ENCODE measurements around the gene UTF1.

The UTF1 gene

GRCh38 chr10:133266056-133266795 lies 36.2 kb downstream of the UTF1 start:
- no peak for DNase-seq

GRCh38 chr10:133267293-133267692 lies 37.3 kb downstream of the UTF1 start:
- no peak for DNase-seq

GRCh38 chr10:133267829-133268228 lies 37.8 kb downstream of the UTF1 start:
- DNase-seq: no peak

GRCh38 chr10:133268532-133268931 lies 38.5 kb downstream of the UTF1 start:
- no peak for DNase-seq

GRCh38 chr10:133269367-133269766 lies 39.4 kb downstream of the UTF1 start:
- DNase-seq: no peak

- DNase-seq: no peak
Observed at GRCh38 chr10:133270204-133270603, 40.2 kb downstream of the UTF1 start.

- no peak for DNase-seq
Observed at GRCh38 chr10:133270773-133271297, 40.8 kb downstream of the UTF1 start.

- DNase-seq: no peak
Observed at GRCh38 chr10:133271521-133272300, 41.7 kb downstream of the UTF1 start.

GRCh38 chr10:133272301-133272963 lies 42.4 kb downstream of the UTF1 start:
- DNase-seq: no peak

GRCh38 chr10:133272964-133273420 lies 43.0 kb downstream of the UTF1 start:
- no peak for DNase-seq

- DNase-seq: no peak
Observed at GRCh38 chr10:133273534-133274143, 43.6 kb downstream of the UTF1 start.

GRCh38 chr10:133274751-133275683 lies 45.0 kb downstream of the UTF1 start:
- peak; percentile 30 to 60 (median 54) for DNase-seq

- DNase-seq: peak; percentile 49 to 62 (median 50)
Observed at GRCh38 chr10:133275684-133276092, 45.7 kb downstream of the UTF1 start.

GRCh38 chr10:133276100-133276434 lies 46.0 kb downstream of the UTF1 start:
- no peak for DNase-seq

- peak; percentile 43 to 69 (median 48) for DNase-seq
Observed at GRCh38 chr10:133276435-133277201, 46.6 kb downstream of the UTF1 start, which contains the start of gene ADAM8. ADAM8 (minus strand) TSS chr10:133276868; CDS start chr10:133276817, 51 bp downstream.

GRCh38 chr10:133277277-133277992 lies 47.4 kb downstream of the UTF1 start:
- no peak for DNase-seq

GRCh38 chr10:133277993-133278576 lies 48.1 kb downstream of the UTF1 start:
- DNase-seq: peak; percentile 42 to 62 (median 47)

- peak; percentile 79 to 88 (median 82) for DNase-seq
Observed at GRCh38 chr10:133278577-133279265, 48.7 kb downstream of the UTF1 start.

Measured in suppressor macrophage treated with lipopolysaccharide for 1 hour (primary cell).